Measurements from ENCODE around the gene PIRT. TPM values are rescaled to one million over a fixed set of nuclear protein-coding genes. Genes with fewer than 3 reads are reported as not detected.

The PIRT gene
- polyA plus RNA-seq, 3 donors, result not detected

DNA sequence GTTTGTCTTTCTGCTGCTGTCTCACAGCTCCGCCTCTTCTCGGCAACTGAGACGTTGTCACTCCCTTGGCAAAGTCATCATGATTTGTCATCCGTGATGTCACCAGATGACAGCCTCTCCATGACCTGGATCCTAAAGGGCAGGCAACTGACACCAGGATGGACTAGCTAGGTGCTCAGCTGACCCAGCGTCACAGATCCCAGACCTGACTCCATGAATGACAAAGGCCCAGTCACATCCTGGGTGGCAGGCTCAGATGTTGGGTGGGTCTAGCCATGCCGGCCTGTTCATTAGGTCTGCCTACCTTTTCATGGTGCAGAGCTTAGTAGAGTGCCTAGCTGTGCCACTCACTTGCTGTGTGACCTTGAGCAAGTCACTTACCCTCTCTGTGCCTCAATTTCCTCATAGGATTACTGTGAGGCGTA lies 30.2 kb downstream of the PIRT start:
- Mint-ChIP-seq H3K27ac (no peak overlapping the region), H3K4me3 (no peak overlapping the region), H3K4me1 (no peaks in the 10 kb centered on the region), H3K9me3 (peaks cover 0 to 3% (median 0%) of the 10 kb centered on the region in 7 donors), H3K27me3 (ENCODE audit: low read depth in 3 of 3) (peaks cover under 1 to 3% (median 1%) of the 10 kb centered on the region in 3 donors), H3K36me3 (no peaks in the 10 kb centered on the region)
- Histone ChIP-seq H3K27ac (ENCODE audit: low read depth in 1 of 2, low read length in 2 of 2) (no peak overlapping the region), H2AFZ (ENCODE audit: insufficient read depth, low read depth, low read length, poor library complexity, severe bottlenecking) (no peak overlapping the region), H3K9me3 (replicated peaks in 1 of 2; ENCODE audit: control insufficient read depth in 1 of 2, insufficient read depth in 1 of 2, low read length in 2 of 2) (no peaks in the 10 kb centered on the region), H3K79me2 (ENCODE audit: insufficient read depth, low read length) (no peaks in the 10 kb centered on the region), H3K4me2 (replicated peaks; ENCODE audit: extremely low read depth, low read length, poor library complexity, severe bottlenecking) (no peak overlapping the region), H3K36me3 (replicated peaks in 1 of 2; ENCODE audit: control insufficient read depth in 1 of 2, insufficient read depth in 2 of 2, low read length in 2 of 2) (no peaks in the 10 kb centered on the region), H3K4me3 (replicated peaks in 1 of 3; ENCODE audit: low read depth in 2 of 3, low read length in 3 of 3) (no peak overlapping the region), H4K20me1 (ENCODE audit: insufficient read depth, low read length) (no peaks in the 10 kb centered on the region), H3K27me3 (ENCODE audit: control insufficient read depth in 2 of 2, insufficient read depth in 2 of 2, low read length in 2 of 2) (no peaks in the 10 kb centered on the region), H3K4me1 (ENCODE audit: control insufficient read depth in 1 of 2, insufficient read depth in 2 of 2, low read length in 2 of 2) (no peaks in the 10 kb centered on the region), H3K9ac (ENCODE audit: insufficient read depth, low read length, poor library complexity, severe bottlenecking) (no peak overlapping the region)
- intact Hi-C loops (cut with micrococcal nuclease), result no loop called here
- 89% methylated on average over 6 of the region's 7 CpGs for WGBS (ENCODE audit: insufficient coverage)
- TF ChIP-seq, protein P1, sequence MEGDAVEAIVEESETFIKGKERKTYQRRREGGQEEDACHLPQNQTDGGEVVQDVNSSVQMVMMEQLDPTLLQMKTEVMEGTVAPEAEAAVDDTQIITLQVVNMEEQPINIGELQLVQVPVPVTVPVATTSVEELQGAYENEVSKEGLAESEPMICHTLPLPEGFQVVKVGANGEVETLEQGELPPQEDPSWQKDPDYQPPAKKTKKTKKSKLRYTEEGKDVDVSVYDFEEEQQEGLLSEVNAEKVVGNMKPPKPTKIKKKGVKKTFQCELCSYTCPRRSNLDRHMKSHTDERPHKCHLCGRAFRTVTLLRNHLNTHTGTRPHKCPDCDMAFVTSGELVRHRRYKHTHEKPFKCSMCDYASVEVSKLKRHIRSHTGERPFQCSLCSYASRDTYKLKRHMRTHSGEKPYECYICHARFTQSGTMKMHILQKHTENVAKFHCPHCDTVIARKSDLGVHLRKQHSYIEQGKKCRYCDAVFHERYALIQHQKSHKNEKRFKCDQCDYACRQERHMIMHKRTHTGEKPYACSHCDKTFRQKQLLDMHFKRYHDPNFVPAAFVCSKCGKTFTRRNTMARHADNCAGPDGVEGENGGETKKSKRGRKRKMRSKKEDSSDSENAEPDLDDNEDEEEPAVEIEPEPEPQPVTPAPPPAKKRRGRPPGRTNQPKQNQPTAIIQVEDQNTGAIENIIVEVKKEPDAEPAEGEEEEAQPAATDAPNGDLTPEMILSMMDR (IDR thresholded peaks at IDR 0.05), result no peak
- no peak for DNase-seq

GRCh38 chr17:10806545-10807262 lies 31.2 kb downstream of the PIRT start:
- DNase-seq, result no peak
- Histone ChIP-seq H3K9me3 (replicated peaks in 1 of 2; ENCODE audit: control insufficient read depth in 1 of 2, insufficient read depth in 1 of 2, low read length in 2 of 2) (no peaks in the 10 kb centered on the region), H3K79me2 (ENCODE audit: insufficient read depth, low read length) (no peaks in the 10 kb centered on the region), H3K27me3 (ENCODE audit: control insufficient read depth in 2 of 2, insufficient read depth in 2 of 2, low read length in 2 of 2) (no peaks in the 10 kb centered on the region), H2AFZ (ENCODE audit: insufficient read depth, low read depth, low read length, poor library complexity, severe bottlenecking) (no peak overlapping the region), H3K27ac (ENCODE audit: low read depth in 1 of 2, low read length in 2 of 2) (no peak overlapping the region), H3K36me3 (replicated peaks in 1 of 2; ENCODE audit: control insufficient read depth in 1 of 2, insufficient read depth in 2 of 2, low read length in 2 of 2) (no peaks in the 10 kb centered on the region), H4K20me1 (ENCODE audit: insufficient read depth, low read length) (no peaks in the 10 kb centered on the region), H3K4me3 (replicated peaks in 1 of 3; ENCODE audit: low read depth in 2 of 3, low read length in 3 of 3) (no peak overlapping the region), H3K4me2 (replicated peaks; ENCODE audit: extremely low read depth, low read length, poor library complexity, severe bottlenecking) (no peak overlapping the region), H3K4me1 (ENCODE audit: control insufficient read depth in 1 of 2, insufficient read depth in 2 of 2, low read length in 2 of 2) (no peaks in the 10 kb centered on the region), H3K9ac (ENCODE audit: insufficient read depth, low read length, poor library complexity, severe bottlenecking) (no peak overlapping the region)
- intact Hi-C loops (cut with micrococcal nuclease), result no loop called here
- Mint-ChIP-seq H3K4me3 (no peak overlapping the region), H3K27me3 (ENCODE audit: low read depth in 3 of 3) (peaks cover 0 to 4% (median 1%) of the 10 kb centered on the region in 3 donors), H3K9me3 (peaks cover 0 to 3% (median 0%) of the 10 kb centered on the region in 7 donors), H3K36me3 (no peaks in the 10 kb centered on the region), H3K4me1 (no peaks in the 10 kb centered on the region), H3K27ac (no peak overlapping the region)
- 93% methylated on average over 4 of the region's 9 CpGs for WGBS (ENCODE audit: insufficient coverage)
- TF ChIP-seq, protein P1 (IDR thresholded peaks at IDR 0.05), result no peak

Measured in CD14-positive monocyte (primary cell).